GDM1 (cell line): ENCODE measurements around the gene PPP1R2C.

Experiments used
- DNase-seq: peaks from one replicate; lab custom pipeline; 2025; lab: John Stamatoyannopoulos, UW

The PPP1R2C gene

DNA sequence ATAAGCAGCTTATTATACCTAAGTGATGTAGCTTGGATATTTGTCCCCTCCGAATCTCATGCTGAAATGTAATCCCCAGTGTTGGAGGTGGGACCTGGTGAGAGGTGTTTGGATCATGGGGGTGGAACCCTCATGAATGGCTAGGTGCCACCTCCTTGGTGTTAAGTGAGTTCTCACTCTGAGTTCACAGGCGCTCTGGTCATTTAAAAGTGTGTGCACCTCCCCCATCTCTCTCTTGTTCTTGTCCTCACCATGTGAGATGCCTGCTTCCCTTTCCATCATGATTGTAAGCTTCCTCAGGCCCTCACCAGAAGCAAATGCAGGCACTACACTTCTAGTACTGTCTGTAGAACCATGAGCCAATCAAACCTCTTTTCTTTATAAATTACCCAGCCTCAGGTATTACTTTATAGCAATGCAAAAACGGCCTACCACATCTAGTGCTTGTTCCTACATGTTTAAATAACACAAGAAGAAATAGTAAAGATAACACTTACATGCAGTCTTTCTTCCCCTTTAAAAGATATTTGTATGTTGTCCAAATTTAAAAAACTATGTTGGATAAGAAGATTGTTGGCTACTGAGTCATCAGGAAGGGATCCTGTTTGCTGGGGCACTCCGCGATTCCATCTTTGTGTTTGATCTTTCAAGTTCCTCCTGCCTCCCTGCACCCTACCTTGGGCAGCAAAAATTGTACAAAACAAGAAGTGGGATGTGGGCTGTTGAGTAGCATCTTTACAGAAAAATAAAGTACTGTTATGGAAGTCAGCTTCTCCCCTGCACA is 29.7 kb downstream of the PPP1R2C start:
- no peak for DNase-seq

DNA sequence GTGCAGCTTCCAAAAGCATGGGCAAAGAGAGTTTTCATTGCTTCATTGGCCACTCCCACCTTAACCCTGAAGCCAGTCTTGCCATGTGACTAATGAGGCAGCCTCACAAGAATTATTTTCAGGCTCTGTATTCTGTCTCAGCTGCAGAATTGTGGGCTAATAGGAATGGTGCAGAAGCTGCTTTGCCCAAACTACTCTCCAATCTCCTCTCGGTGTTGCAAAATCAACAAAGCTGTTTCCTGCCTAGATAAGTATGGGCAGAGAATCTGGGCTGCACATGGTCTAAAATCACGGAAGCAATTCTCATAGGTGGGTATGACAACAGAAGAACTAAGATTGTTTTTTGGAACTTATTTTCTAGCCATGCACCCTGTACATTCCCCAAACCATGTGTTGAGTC is 31.4 kb downstream of the PPP1R2C start:
- no peak for DNase-seq

DNA sequence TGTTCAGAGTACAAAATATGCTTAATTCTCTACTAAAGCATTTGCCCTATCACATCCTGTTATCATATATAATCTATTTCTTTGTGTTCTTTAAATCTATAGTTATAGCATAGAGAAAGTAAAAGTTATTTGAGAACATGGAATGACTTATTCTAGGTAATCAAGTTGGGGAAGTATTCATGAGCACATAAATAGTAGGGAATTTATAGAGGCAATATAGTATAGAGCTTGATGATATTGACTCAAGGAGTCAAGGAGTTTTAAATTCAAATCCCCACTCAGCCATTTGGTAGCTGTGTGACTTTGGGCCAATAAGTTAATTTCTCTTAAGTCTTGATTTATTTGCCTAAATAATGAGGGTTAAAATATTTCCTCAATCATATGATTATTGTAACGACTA is 37.5 kb downstream of the PPP1R2C start:
- DNase-seq, result no peak

DNA sequence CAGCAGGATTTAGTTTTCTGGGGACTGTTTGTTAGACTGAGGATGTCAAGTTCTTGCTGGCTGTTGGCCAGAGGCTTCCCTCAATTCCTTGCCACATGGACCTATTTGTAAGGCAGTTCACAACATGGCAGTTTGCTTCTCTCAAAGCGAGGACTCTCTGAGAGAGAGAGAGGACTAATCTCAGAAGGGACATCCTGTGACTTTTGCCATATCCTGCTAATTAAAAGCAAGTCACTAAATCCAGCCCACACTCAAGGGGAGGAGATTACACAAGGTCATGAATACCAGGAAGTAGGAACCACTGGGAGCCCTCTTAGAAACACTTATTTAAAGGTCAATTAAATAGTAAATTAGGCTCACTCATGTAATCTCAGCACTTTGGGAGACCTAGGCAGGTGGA is 38.2 kb downstream of the PPP1R2C start:
- DNase-seq, result no peak

DNA sequence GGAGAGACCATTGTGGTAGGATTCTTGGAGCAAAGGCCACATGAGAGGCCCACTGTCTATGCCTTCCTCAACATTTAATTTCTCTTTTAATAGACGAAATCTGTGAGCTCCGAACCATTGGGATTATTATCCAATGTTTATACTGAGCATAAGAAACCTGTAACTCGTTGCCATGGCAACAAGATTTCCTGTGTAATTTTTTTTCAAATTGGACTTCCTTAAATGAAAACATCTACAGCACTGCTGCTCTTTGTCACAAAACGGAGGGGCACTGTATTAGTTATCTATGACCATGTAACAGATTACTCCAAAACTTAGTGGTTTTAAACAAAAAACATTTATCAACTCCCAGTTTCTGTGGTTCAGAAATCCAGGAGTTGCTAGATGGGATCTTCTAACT is 38.7 kb downstream of the PPP1R2C start:
- no peak for DNase-seq

DNA sequence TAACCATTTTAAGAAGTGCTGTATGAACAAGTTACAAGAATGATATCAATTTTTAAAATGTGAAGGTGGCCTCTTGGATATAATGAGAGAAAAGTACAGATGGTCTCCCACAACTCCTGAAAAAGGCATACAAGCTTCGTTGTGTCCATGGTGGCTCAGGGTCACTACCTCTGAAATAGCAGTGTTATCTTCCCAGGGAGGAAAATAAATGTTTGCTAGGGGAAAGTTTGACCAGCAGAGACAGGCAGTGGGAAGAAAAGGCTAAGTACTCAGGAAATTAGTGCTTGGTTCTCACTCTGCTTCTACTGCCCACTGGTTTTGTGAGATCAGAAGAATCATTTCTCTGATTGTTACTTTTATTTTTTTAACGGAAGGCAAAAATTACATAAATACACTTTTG is 39.4 kb downstream of the PPP1R2C start:
- no peak for DNase-seq

DNA sequence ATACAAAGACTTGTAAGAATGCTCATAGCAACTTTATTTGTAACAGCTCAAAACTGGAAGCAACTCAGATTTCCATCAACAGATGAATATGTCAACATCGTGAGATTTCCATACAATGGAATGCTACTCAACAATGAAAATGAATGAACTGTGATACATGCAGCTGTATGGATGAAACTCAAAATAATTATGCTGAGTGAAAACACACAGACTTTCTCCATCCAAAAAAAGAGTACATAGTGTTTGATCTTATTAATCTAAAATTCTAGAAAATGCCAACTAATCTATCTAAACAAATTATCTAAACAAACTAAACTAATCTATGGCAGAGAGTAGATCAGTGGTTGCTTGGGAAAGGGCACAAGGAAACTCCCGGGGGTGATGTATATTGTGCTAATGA is 42.7 kb downstream of the PPP1R2C start:
- no peak for DNase-seq

DNA sequence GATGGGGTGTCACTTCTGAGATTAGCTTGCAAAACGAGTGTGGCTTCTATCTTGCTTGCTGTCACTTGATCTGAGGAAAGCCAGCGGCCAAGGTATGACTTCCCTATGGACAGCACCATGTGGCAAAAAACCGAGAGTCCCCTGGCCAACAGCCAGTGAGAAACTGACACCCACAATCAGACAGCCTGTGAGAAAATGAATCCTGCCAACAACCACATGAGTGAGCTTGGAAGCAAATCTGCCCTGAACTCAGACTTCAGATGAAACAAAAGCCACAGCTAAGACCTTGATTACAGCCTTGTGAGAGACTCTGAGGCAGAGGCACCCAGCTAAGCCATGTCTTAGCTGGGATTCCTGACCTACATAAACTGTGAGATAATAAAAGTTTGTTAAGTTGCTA is 45.5 kb downstream of the PPP1R2C start:
- no peak for DNase-seq
